GM12874 (cell line): ENCODE measurements around the gene TRMT1.

Source experiments
- TF ChIP-seq, protein P1 (sequence below): IDR thresholded peaks from 2 replicates; pipeline ENCODE4 v1.5.1; 2011; ENCODE audit warnings: low read depth, mild to moderate bottlenecking, control low read depth, low read length, moderate library complexity; ENCODE audit not compliant: insufficient read depth

Gene TRMT1

DNA sequence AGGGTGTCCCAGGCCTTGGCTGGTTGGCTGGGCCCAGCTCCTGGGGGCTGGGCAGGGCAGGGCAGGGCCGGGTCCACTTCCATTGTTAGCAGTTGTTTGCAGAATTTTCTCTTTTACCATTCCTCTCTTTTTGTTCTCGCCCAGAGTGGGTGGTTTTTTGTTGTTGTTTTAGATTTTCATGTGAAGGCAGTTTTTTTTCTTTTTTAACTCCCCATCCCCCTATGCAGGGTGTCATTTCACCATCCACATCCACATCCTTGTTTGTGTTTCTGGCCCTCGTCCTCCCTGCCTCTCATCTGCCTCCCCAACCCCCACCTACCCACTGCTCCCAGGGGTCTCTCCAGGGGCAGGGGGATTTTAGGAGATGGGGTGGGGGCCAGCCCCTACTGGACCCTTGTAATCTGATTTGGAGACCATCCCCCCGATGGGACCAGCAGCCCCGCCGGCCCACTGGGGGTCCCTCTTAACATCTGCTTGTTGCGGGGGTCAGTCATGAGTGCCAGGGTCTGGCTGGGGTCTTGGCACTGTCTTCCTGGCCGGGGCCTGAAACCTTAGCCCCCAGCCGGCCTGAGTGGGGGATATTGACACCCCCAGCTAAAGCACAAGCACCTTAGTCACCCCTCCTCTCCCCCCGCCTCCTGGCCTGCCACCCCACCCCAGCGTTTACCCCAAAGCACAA is 23.2 kb upstream of the TRMT1 start:
- TF ChIP-seq, protein P1, sequence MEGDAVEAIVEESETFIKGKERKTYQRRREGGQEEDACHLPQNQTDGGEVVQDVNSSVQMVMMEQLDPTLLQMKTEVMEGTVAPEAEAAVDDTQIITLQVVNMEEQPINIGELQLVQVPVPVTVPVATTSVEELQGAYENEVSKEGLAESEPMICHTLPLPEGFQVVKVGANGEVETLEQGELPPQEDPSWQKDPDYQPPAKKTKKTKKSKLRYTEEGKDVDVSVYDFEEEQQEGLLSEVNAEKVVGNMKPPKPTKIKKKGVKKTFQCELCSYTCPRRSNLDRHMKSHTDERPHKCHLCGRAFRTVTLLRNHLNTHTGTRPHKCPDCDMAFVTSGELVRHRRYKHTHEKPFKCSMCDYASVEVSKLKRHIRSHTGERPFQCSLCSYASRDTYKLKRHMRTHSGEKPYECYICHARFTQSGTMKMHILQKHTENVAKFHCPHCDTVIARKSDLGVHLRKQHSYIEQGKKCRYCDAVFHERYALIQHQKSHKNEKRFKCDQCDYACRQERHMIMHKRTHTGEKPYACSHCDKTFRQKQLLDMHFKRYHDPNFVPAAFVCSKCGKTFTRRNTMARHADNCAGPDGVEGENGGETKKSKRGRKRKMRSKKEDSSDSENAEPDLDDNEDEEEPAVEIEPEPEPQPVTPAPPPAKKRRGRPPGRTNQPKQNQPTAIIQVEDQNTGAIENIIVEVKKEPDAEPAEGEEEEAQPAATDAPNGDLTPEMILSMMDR, result no peak

DNA sequence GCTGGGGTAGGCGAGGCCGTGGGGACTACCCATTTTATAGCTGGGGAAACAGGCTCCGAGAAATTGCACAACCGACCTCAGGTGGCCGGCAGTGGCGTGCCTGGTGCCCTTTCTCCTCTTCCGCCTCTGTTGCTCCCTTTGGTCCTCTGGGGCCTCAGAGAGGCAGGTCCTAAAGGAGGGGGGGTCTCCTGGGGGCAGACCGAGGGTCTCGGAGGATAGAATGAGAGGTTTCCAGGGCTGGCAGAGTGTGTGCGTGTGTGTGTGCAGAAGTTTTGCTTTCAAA is 22.3 kb upstream of the TRMT1 start:
- TF ChIP-seq, protein P1, result no peak

DNA sequence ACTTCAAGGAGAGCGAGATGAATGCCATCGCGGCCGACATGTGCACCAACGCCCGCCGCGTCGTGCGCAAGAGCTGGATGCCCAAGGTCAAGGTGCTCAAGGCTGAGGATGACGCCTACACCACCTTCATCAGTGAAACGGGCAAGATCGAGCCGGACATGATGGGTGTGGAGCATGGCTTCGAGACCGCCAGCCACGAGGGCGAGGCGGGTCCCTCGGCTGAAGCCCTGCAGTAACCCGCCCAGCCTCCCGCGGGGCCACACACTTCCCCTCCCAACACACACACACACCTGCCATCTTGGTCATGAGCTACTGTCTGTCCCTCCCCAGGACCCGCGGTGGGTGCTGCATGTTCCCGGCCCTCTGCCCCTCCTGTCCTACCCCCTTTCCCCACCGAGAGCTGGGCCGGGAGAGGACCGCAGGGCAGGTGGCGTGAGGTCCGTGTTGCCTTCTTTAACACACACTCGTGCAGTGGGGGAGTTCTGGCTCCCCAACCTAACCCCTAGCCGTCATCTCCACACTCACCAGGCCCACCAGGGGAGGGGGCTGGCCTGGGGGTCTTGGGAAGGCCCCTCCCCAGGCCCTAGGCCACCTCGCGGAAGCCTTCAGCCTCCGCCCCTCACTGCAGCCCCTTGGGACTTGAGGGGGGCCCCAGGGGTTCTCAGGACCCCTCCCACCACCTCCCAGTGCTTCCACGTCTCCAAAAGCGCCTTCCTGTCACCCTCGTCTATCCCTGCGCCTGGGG is 21.8 kb upstream of the TRMT1 start:
- TF ChIP-seq, protein P1, result no peak

DNA sequence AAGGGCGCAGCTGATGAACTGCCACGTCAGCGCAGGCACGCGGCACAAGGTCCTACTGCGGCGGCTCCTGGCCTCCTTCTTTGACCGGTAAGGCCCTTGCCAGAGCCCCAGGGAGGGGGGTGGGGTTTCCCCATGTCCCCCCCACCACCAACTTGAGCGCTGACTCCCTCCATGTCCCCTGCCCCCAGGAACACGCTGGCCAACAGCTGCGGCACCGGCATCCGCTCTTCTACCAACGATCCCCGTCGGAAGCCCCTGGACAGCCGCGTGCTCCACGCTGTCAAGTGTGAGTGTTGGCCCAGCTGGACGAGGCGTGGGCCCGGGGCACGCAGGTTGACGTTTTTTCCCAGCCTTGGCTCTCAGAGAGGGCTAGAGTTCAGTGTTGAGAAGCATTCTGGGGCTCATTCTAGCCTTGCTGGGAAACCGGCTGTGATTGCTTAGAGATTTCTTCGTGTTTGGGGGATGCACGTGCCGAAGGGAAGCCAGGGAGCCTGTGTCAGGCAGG is 20.8 kb upstream of the TRMT1 start:
- TF ChIP-seq, protein P1, result no peak

DNA sequence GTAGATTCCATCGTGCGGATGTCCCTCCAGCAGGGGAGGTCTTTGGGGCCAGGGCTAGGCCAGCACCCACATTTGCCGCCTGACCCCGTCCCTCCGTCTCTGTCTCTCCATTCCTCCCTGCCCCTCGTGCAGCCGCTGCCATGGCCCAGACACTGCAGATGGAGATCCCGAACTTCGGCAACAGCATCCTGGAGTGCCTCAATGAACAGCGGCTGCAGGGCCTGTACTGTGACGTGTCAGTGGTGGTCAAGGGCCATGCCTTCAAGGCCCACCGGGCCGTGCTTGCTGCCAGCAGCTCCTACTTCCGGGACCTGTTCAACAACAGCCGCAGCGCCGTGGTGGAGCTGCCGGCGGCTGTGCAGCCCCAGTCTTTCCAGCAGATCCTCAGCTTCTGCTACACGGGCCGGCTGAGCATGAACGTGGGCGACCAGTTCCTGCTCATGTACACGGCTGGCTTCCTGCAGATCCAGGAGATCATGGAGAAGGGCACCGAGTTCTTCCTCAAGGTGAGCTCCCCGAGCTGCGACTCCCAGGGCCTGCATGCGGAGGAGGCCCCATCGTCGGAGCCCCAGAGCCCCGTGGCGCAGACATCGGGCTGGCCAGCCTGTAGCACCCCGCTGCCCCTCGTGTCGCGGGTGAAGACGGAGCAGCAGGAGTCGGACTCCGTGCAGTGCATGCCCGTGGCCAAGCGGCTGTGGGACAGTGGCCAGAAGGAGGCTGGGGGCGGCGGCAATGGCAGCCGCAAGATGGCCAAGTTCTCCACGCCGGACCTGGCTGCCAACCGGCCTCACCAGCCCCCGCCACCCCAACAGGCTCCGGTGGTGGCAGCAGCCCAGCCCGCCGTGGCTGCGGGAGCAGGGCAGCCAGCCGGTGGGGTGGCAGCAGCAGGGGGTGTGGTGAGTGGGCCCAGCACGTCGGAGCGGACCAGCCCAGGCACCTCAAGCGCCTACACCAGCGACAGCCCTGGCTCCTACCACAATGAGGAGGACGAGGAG is 18.8 kb upstream of the TRMT1 start:
- TF ChIP-seq, protein P1, result no peak

DNA sequence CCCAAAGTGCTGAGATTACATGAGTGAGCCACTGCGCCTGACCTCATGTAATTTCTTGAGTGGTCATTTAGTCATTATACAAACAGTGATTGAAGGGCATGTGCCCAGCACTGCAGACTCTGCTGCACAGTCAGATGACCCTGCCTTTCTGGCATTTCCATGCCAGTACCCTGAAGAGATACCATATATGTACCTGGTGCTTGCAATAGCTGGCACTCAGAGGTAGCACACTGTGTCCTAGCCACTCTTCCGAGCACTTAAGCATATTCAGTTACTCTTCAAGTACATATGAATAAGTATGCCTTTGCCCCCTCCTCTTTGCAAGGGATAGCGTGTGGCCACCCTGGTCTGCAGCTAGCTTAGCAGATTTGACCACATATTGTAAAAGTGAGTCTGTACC is 18.1 kb upstream of the TRMT1 start:
- TF ChIP-seq, protein P1, result no peak
